ENCODE measurements around the gene PKP3.
A peak's percentile ranks its signal among the peaks of the same experiment; 100 is the strongest.

The PKP3 gene

DNA sequence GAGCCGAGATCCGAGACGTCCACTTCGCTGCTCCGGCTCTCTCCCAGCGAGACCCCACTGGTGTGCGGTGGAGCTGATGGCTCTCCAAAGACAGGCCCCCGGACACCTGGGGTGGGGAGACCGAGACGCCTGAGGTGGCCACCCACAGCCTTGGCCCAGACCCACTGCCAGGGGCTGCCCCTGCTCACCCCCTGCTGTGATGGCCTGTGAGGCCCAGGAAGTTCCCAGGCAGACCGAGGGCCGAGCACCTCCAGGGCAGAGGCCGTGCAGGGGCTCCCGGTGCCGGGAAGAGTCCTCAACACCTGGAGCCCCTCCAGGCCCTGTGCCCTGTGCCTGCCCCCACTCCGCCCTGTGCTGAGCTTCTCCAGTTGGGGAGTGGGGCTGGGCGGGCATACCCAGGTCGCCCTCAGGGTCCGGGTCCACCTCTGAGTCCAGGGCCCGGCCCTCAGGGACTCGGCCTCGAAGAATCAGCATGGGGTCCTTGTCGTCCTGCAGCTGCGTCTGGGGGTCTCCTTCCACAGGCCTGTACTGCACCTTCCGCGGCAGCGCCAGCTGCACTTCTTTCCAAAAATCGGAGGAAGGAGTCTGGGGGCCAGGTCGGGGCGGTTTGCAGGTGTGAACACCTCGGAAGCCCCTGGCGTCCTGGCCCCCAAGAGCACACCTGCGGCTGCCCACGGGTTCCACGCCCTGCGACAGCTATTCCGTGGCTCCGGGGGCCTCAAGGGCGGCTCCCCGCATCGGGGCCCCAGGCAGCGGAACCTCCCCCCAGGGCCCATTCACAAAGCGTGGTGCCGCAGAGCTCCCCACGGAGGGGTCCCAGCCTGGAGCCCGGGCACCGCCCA, 12.2 kb downstream of the PKP3 start:
- H3K4me3 ChIP-seq (ENCODE audit: low read length), result no peak overlapping the region

DNA sequence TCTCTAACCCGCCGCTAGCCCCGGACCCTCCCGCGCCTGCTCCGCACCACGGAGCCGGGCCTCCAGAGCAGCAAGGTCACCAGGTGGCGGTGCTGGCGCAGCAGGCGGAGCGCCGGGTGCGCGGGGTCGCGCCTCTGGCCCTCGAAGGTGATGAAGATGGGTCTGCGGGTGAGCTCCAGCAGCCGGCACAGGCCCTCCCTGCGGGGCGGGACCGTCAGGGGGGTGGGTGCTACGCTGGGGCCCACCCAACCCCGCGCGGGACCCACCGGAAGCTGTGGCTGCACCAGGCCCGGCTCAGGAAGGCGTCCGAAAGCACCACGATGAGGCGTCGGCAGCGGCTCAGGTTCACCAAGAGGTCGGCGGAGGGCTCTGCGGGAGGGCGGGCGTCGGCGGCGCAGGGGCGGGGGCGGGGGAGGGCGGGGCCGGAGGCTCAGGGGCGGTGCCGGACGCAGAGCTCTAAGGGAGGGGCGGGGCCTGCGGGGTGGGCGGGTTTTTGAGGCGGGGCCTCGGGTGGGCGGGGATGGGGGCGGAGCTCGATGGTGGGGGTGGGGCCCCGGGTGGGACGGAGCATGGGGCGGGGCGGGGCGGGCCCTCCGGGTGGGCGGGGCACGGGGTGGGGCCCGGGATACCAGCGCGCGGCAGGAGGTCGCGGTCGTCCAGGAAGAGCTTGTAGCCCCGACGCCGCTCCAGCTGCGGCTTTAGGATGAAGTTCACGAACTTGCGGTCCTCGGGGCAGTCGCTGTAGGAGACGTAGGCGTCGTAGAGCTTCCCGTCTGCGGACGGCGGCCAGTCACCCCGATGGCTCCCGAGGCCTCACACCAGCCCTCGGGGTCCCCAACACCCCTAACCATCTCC, 13.0 kb downstream of the PKP3 start:
- DNase-seq (ENCODE audit: low read depth), result peak; percentile 90
- peak overlapping the region; percentile 18 for H3K4me3 ChIP-seq (ENCODE audit: low read length)
- TF ChIP-seq, protein P1, sequence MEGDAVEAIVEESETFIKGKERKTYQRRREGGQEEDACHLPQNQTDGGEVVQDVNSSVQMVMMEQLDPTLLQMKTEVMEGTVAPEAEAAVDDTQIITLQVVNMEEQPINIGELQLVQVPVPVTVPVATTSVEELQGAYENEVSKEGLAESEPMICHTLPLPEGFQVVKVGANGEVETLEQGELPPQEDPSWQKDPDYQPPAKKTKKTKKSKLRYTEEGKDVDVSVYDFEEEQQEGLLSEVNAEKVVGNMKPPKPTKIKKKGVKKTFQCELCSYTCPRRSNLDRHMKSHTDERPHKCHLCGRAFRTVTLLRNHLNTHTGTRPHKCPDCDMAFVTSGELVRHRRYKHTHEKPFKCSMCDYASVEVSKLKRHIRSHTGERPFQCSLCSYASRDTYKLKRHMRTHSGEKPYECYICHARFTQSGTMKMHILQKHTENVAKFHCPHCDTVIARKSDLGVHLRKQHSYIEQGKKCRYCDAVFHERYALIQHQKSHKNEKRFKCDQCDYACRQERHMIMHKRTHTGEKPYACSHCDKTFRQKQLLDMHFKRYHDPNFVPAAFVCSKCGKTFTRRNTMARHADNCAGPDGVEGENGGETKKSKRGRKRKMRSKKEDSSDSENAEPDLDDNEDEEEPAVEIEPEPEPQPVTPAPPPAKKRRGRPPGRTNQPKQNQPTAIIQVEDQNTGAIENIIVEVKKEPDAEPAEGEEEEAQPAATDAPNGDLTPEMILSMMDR (IDR thresholded peaks at IDR 0.05; ENCODE audit: insufficient read depth, low read depth, low read length, missing control alignments), result no peak

More for the DNA sequence above, 12.2 kb downstream of the PKP3 start:
- no peak for DNase-seq (ENCODE audit: low read depth)
- TF ChIP-seq, protein P1 (IDR thresholded peaks at IDR 0.05; ENCODE audit: insufficient read depth, low read depth, low read length, missing control alignments), result no peak

DNA sequence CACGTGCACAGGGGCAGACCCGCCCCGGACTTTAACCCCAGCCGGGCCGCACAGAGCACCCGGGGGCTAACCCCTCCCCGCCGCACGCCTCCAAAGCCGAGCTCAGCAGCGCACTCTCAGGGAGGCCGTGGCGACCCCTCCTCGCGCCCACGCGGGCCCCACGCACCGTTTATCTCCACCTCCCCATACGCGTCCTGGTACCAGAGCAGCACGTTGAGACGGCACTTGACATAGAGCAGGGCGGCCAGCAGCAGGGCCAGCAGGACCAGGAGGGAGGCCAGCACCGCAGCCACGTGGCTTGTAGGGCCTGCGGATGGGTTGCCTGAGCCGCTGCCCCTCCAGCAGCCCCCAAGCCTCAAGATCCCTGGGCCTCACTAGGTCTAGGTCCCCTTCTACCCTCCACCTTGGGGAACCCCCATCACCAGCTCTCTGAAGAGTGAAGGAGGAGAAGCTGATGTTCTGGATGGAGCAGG, 13.7 kb downstream of the PKP3 start:
- no peak overlapping the region for H3K4me3 ChIP-seq (ENCODE audit: low read length)
- TF ChIP-seq, protein P1 (IDR thresholded peaks at IDR 0.05; ENCODE audit: insufficient read depth, low read depth, low read length, missing control alignments), result no peak
- no peak for DNase-seq (ENCODE audit: low read depth)

DNA sequence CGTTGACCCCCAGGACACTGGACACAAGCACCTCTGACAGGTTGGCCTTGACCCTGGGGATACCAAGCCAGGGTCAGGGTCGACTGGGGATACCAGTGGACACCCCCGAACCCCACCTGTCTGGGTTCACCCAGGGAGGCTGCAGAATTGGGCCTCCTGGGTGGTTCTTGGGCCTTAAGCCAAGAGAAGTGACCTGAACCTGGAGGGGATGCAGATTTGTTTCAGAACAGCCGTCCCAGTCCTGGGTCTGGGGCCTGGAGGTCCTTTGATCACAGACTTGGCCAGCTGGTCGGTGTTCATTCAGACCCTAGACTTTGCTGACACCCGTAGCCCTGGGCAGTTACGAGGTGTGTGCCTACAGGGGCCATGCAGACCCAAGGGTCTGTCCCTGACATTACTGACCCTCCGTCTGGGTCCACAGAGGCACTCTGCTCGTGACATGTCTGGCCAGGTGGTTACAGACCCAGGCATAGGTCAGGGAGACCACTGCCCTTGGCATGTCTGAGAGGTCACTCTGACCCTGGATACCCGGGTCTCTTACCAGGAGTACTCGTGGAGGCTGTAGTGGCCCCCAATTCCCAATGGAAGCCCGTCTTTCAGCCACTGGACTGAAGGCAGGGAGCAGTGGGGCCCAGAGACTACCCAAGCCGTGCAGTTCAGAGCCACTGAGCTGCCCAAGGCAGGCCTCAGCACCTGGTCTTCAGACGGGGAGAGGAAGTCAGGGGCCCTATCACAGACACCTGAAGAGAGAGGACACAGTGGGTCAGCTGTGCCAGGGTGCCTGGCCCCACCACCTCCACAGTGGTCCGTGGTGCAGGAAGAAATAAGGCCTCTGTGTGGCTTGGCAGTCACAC, 14.4 kb downstream of the PKP3 start:
- TF ChIP-seq, protein P1 (IDR thresholded peaks at IDR 0.05; ENCODE audit: insufficient read depth, low read depth, low read length, missing control alignments), result no peak
- no peak overlapping the region for H3K4me3 ChIP-seq (ENCODE audit: low read length)
- no peak for DNase-seq (ENCODE audit: low read depth)

DNA sequence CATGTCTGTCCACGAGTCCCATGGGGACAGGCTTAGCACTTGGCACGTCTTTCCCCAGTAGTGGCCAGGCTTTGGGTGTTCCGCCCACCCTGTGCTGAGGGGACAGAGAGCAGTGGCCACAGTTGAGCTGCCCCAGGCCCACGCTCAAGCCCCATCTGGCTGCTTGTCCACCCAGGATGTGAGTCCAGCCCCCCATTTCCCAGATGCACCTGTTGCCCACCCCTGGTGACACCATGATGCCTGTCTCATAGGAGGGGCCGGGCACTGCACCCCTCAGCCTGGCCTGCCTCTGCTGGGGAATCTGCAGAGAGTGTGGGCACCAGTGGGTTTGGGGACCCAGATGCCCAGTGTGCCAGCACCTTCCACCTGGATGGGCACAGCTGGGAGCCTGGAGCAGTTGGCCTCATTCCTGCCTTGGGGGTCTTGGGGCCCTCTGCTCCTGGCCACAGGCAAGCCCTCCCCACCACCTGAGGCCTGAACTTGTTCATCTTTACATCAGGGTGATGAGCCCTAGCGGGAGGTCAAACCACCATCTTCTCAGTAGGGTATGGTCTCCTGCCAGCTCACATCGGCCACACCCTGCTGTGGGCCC, 15.1 kb downstream of the PKP3 start:
- DNase-seq (ENCODE audit: low read depth), result no peak
- TF ChIP-seq, protein P1 (IDR thresholded peaks at IDR 0.05; ENCODE audit: insufficient read depth, low read depth, low read length, missing control alignments), result no peak
- no peak overlapping the region for H3K4me3 ChIP-seq (ENCODE audit: low read length)

Measured in epithelial cell of esophagus (primary cell).